ENCODE results near the gene ALDH1A1.

ALDH1A1 gene

DNA sequence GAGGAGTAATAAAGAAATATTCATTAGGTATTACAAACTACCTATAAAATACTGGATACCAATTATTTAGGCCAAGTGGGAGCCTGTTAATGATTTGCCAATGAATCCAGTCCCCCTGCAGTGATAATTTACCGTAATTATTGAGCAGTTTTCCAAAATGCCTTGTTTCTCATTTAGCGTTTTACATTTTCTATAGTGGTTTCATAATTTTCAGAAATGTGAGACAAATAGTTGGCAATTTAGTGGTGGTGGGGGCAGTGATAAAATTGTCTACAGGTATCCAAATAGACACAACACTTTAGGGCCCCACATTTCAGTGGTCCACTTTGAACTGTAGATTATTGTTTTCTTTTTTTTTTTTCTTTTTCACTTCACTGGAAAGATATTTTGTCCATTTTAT, 27.3 kb upstream of the ALDH1A1 start:
- no peak overlapping the region for H3K27ac ChIP-seq
- no peak for DNase-seq (ENCODE audit: low read depth, low spot score)

DNA sequence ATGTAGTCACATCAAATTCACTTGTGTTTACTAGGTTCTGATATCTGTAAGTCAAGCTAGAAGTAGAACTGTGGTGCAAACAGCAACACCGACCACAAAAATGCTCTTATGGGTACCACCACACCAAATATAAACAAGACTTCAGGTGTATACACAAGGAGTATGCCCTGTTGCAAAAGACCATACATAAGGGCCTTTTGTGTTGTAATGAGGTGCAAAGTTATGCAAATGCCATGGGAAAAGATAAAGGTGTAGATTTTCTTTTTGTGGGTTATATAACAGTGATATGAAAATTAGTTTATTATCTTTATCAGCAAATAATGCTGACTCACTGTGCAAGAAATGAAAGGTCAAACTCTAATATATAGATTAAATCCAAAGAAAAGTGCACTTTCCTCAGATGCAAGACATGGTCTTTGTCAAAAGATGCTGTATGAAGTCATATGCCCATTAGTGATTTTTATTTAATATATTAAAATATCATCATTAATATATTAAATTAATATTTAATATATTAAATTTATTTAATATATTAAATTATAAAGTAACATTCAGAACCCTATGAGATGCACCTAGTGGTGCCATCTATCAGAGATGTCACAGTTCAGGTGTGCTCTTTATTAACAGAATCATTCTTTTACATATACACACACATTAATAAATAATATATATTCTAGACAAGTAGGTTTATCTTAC, 26.7 kb upstream of the ALDH1A1 start:
- peak overlapping the region; percentile 39 for H3K27ac ChIP-seq
- peak; percentile 45 for DNase-seq (ENCODE audit: low read depth, low spot score)

DNA sequence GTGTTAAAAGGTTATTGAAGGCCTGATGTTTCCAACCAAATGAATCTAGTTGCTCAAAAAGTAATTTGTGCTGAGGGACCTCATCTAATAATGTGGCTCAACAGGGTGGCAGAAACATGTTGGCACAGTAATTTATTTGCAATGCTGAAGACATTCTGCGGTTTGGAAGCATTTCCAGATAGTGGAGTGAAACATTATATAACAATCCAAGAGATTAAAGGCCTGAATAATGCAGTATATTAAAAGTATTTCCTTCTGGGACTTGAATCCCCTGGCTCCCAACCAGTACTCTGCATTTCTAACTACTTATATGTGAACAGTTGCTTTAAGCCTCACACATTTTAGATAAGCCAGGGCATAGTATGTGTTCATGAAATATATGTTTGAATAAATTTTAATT, 25.9 kb upstream of the ALDH1A1 start:
- peak overlapping the region; percentile 39 for H3K27ac ChIP-seq
- peak; percentile 37 for DNase-seq (ENCODE audit: low read depth, low spot score)

DNA sequence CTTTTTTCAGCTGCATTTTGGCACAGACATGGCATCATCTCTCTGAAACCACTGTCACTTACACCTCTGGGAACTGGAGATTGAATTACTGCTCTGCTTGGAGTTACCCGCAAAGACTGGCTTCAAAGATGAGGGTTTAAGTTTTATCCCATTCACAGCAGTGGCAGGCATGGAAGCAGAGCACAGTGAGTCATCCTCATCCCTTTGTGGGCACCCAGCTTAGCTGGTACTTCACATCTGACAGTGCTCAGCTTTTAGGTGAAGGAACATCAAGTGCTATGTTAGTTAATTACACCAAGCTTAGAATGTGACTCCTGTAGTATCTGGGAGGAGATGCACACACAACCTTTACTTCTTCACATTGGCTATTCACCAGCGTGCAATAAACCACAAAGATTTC, 24.8 kb upstream of the ALDH1A1 start:
- peak; percentile 20 for DNase-seq (ENCODE audit: low read depth, low spot score)
- H3K27ac ChIP-seq = no peak overlapping the region

DNA sequence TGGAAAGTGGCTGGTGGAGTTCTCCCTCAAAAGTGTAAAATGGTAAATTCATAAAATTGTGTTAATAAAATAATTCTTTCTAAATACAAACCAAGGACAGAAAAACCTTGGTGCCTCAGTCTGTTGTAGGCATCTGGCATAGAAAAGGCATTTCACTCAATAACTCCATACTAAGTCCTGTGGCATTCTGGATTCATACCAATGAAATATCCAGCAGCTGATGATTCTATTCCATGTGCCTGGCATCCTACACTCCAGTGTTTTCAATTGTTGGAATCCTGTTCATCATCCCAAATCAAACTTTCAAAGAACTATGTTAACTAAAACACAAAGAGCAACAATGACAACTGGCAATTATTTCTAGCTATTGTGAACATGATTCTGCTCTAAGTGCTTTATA, 21.6 kb upstream of the ALDH1A1 start:
- DNase-seq (ENCODE audit: low read depth, low spot score) = no peak
- H3K27ac ChIP-seq = no peak overlapping the region

DNA sequence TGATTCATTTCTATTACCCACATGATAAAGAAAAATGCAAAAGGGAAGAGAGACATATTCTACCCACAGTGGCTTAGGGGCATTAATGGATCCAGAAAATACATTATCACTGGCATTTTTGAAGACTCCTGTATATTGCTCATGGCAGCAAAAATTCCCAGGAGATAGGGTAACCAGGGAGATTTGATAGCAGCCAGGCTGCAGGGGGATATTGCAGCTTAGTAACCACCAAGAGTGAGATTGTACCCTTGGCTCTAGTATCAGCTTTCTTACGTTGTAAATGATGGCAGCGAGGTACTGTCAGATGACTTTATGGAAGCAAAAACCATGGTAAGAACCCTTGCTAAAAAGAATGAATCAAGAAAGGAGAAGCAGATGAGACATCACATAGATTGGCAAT, 19.8 kb upstream of the ALDH1A1 start:
- no peak overlapping the region for H3K27ac ChIP-seq
- no peak for DNase-seq (ENCODE audit: low read depth, low spot score)

DNA sequence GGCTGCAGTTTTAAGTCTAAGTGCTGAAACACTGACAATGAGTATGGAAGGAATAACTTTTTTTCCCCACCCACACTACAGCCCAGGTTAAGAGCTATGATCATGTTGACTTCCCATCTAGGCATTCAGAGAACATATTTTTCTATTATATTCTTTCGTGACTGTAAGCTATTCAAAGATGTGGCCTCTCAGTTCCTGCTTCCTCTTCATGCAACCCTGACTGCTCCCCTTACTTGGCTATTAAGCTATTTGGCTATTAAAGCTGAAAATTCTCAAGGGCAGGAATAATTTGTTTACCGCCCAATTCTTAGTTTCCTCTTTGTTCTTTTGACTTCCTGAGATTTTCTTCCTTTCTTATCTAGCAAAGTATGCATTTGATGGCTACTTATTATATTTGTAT, 18.6 kb upstream of the ALDH1A1 start:
- no peak overlapping the region for H3K27ac ChIP-seq
- no peak for DNase-seq (ENCODE audit: low read depth, low spot score)

DNA sequence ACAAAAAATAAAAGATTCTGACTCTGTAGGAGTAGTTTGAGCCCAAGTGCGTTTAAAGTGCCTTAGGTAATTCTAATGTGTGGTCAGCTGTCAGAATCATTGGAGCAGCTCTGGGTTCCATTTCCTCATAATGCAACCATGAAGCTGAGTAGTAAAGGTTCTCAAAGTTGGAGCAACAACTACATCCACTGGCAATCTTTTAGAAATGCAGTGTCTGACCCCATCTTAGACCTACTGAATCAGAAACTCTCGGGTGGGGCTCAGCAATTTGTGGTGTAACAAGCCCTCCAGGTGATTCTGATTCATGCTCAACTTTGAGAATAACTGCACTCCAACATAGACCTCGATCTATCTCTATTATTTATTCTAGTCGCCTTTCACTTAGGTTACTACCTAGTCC, 7.6 kb upstream of the ALDH1A1 start:
- H3K27ac ChIP-seq = no peak overlapping the region
- peak; percentile 43 for DNase-seq (ENCODE audit: low read depth, low spot score)

DNA sequence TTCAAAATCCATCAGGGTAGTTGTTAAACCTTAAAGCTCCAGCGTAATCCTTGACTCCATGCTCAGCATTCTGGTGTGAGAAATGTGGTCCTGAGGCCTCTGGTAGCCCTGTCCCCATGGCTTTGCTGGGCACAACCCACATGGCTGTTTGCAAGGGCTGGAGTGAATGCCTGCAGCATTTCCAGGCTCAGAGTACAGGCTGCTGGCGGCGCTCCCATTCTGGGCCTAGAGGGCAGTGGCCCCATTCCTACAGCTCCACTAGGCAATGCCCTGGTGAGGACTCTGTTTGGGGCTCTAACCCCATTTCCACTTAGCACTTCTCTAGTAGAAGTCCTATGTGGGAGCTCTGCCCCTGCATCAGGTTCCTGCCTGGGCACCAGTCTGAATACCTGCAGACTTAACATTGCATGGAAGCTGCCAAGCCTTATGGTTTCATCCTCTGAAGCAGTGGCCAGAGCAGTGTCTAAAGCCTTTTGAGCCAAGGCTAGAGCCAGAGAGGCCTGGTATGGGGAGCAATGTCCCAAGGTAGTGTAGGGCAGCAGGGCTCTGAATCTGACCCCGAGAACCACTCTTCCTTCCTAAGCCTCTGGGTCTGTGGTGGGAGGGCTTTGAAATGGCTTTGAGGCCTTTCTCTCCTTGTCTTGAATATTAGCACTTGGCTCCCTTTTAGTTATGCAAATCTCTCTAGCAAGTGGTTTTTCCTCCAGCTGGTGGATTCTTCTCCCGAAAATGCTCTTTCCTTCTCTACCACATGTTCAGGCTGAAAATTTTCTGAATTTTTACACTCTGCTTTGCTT, 5.8 kb upstream of the ALDH1A1 start:
- DNase-seq (ENCODE audit: low read depth, low spot score) = no peak
- no peak overlapping the region for H3K27ac ChIP-seq

DNA sequence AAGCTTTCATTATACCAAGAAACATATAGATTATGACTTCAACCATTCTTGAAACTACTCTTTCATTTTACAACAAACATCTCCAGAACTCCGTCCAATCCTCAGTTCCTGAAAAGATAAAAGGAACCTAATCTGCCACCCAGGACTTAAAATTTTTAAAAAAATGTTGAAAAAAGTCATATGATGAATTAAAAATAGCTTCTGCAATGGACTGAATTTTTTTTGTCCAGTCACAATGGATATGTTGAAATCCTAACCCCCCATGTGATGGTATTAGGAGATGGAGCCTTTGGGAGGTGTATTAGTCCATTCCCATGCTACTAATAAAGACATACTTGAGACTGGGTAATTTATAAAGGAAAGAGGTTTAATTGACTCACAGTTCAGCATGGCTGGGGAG, 2.7 kb upstream of the ALDH1A1 start:
- no peak for DNase-seq (ENCODE audit: low read depth, low spot score)
- H3K27ac ChIP-seq = no peak overlapping the region

DNA sequence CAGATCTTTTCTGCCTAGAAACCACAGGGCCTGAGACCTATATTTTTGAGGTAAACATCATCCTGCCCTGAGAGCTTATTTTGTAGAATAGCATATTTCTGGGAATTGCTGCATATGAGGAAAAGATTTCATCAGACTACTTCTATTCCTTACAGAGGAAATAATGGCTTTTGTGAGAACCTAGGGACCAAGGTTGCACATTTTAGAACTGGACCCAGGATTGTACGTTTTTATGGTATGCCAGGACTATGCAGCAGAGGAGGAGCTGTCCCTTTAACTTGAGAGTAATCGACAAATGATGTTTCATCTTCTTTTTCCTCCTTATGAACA, 2.2 kb upstream of the ALDH1A1 start:
- DNase-seq (ENCODE audit: low read depth, low spot score) = no peak
- H3K27ac ChIP-seq = no peak overlapping the region

DNA sequence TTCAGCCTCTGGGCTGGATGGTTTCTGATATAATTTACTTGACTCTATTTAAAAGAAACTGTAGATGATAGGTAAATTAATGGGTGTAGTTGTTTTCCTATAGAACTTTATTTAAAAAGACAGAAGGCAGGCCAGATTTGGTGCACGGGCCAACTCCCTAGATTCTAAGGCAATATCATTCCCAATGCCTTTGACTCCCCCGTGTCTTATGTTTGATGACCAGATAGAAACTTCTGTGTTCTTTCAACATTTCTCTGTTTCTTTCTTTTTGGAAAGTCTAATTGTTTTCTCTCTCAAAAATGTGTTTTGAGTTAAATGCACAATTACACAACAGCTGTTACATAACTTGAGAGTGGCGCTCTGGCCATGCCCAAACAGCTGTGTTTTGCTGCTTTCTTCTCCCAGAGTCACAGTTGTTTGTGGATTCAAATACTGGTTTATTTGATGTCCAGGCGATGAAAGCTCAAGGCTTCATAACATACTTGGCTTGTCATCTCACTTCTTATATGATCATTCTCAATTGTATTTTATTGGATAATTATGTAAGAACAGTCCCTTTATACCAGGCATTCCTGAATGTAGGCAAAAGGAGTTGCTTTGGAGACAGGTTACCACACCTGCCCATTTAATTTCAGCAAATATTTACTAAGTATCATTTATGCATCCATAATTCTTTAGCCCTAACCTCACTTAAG, 1.7 kb upstream of the ALDH1A1 start:
- no peak for DNase-seq (ENCODE audit: low read depth, low spot score)
- H3K27ac ChIP-seq = no peak overlapping the region

DNA sequence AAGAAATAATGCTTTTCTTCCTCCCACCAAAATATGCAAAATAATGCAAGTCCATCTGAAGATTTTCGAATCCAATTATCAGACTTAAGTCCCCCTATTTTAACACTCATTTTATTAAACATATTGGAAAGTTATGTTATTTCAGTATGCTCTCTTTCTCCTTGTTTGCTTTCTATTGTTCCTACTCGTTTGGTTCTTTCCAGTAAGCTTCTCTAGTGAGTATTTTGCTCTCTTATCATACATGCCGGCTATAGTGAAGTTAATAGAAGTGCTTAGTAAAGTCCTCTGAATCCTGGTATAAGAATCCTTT, 517 bp downstream of the ALDH1A1 start:
- DNase-seq (ENCODE audit: low read depth, low spot score) = no peak
- no peak overlapping the region for H3K27ac ChIP-seq

DNA sequence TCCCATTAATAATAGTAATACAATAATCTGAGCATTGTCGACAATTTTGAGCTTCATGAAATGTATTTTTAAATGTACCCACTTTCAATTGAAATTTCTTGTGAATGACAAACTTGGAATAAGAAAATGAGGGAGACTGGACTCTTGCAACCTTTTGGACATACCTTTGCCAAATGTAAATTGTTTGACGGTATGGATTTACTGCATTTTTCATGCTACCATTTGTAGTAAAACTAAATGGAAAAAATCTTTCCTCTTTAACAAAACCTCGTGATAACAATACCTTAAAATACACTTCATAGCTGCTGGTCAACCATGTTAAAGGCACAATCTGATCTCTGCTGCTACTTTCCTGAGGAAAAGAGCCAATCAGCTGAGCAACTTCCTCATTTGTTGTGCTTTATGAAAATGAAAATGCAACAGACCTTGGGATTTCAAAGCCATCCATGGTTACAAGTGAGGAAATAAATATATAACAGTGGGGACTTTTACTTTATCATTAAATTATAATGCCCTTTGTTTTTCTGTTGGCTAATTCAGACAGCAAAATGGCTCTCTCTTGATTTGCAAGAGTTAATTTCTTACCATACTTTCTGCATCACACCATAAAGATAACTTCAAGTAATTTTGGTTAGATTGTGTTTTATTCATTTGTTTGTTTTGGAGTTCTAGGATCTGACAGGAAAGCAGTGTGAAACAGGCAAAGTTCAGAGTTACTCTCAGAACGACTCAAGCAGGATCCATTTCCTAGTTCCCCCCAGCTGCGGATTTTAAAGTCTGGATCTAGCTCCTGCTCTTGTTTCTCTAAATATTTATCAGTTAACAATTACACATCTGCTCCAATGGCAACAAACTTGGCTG, 1.1 kb downstream of the ALDH1A1 start:
- H3K27ac ChIP-seq = no peak overlapping the region
- DNase-seq (ENCODE audit: low read depth, low spot score) = no peak

DNA sequence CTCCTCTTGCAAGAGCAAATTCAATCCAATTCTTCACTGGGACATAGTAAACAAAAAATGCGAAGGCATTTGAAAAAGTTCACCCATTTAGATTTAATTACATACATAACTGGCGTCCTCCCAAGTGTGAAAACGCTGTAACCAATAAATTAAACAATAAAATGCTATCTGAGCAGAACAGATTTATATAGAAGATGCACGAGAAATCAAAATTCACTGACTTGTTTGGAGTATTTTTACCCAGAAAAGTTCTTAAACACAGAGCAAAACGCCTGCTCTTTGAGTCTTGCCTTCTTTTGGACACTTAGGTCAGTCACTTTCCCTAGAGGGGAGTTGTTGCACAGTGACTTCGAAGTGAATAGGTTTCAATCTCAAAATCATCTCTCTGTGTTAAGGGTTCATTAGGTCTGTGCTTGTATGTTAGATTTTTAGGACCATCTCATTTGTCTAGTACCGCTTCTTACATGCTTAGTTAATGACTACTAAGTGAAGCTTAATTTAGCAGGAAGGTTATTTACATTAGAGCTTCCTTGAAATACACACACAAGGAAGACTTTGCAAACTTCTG, 1.9 kb downstream of the ALDH1A1 start:
- no peak overlapping the region for H3K27ac ChIP-seq
- no peak for DNase-seq (ENCODE audit: low read depth, low spot score)

DNA sequence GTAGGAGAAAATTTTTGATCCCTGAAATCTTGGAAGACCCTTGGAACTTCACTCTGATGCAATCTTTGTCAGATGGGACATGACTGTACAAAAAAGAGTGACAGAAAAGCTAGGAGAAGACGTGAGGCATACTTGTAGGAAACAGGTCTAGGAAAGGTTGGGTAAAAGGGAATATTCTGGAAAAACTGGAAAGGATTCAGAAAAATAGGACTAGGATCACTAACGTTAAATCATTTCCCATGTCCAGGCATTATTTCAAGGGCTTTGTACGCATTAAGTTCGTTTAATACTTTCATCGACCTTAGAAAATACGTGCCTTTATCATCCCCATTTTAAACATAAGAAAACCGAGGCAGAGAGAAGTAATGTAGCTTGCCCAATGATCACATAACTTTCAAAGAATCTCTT, 2.9 kb downstream of the ALDH1A1 start:
- H3K27ac ChIP-seq = no peak overlapping the region
- DNase-seq (ENCODE audit: low read depth, low spot score) = no peak

DNA sequence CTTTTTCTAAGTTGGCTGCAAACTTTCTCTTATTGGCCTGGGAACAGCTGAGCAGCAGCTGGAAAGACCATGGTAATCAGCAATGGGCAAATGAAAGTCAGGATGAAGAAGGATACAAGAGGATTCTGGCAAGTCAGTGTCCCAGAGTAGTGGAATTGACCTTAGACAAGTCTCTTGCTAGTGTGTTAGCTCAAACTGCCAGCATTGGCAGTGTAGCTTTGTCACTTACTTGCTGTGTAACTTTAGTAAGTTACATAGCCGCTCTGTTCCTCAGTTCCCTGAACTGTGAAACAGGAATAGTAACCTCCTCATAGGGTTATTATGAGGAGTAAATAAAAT, 3.6 kb downstream of the ALDH1A1 start:
- DNase-seq (ENCODE audit: low read depth, low spot score) = no peak
- H3K27ac ChIP-seq = no peak overlapping the region

DNA sequence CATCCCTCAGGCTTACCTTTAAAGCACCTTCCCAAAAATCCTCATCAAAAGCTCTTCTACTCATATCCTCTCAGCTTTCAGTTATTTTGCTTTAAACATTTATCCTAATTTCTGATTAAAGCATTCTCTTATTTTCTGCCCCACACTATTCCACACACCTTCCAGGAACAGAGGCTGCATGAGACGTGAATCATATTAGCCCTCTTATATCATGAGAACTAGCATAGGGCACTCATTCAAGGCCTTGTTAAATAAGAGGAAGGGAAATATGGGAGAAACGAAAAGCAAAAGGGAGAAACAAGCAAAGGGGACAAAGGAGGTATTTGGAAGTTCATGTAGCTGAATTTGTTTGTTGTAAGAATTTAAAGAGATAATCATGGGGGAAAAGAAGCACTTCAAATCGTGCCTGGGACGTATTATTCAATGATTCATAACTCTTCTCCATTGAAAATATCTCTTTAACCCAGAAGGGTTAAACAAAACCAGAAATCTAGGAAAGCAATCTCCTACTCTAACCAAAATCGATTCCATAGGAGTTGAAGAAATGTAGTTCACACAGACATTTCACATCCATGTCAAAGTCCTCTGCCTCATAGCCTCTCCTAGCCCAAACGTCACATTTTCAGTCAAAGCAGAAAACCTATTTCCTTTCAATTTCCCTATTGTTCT, 4.1 kb downstream of the ALDH1A1 start:
- no peak overlapping the region for H3K27ac ChIP-seq

DNA sequence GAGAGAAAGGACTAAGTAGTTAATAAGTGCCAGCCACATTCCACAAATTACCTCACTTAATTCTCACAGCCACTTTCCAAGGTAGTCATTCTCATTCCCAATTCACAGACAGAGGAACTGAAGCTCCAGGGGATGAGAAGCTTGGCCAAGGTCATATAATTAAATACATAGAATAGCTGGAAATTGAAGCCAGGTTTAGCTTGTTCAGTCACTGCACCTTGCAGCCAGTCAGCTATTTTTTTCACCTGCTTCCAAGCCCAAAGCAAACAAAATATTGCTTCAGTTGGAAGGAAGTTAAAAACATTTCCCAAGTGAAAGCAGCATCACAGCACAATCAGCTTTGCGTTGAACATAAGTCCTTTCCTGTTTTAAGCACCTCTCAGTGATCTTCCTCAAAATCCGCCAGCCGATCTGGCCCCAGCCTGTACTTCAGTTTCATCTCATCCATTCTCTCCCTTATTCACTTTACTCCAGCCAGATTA, 4.8 kb downstream of the ALDH1A1 start:
- H3K27ac ChIP-seq = no peak overlapping the region

More for the DNA sequence above, 4.1 kb downstream of the ALDH1A1 start:
- no peak for DNase-seq (ENCODE audit: low read depth, low spot score)

DNA sequence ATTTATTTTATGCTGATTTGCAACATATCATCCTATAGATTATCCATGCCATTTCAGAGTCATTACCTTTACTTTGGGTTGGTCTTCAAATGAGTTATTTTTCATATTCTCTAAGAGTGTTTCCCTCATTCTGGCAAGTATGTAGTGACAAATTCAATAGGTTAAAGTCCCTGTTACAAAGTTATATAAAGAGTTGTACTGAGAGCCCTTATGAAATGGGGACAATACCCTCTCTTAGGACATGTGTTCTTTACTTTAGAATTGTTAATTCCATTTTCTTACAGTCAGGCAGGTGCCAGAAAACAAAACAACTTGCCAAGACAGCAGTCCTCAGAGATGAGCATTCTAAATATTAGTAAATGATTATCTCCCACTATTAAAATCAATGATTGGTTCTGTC, 6.0 kb downstream of the ALDH1A1 start:
- DNase-seq (ENCODE audit: low read depth, low spot score) = no peak
- H3K27ac ChIP-seq = no peak overlapping the region

More for the DNA sequence above, 4.8 kb downstream of the ALDH1A1 start:
- no peak for DNase-seq (ENCODE audit: low read depth, low spot score)

Measured in epithelial cell of prostate (primary cell).